ENCODE data around the gene RNLS. TPM values are rescaled to one million over a fixed set of nuclear protein-coding genes. Genes with fewer than 3 reads are reported as not detected.

The RNLS gene
- total and polyA plus RNA-seq, 4 donors = 5.8 to 11.6 (median 7.9) TPM

GRCh38 chr10:88389456-88389855, 193.7 kb downstream of the RNLS start:
- Histone ChIP-seq H3K27ac (ENCODE audit: low read depth in 1 of 2, low read length in 1 of 2) (no peak overlapping the region), H3K9me3 (ENCODE audit: control insufficient read depth in 4 of 4, insufficient read depth in 3 of 4, low read length in 3 of 4) (no peaks in the 10 kb centered on the region), H3K4me1 (ENCODE audit: control insufficient read depth in 5 of 5, insufficient read depth in 5 of 5, low read length in 5 of 5) (peaks cover 2 to 28% (median 16%) of the 10 kb centered on the region in 5 donors), H3K36me3 (ENCODE audit: control insufficient read depth in 4 of 4, insufficient read depth in 4 of 4, low read length in 4 of 4) (no peaks in the 10 kb centered on the region), H3K27me3 (ENCODE audit: control insufficient read depth in 3 of 3, insufficient read depth in 3 of 3, low read length in 2 of 3) (no peaks in the 10 kb centered on the region), H3K9ac (ENCODE audit: insufficient read depth in 1 of 2, low read length in 2 of 2) (no peak overlapping the region), H3K4me3 (no peak overlapping the region)
- ATAC-seq (ENCODE audit: insufficient read depth, low FRiP score) (no peak), DNase-seq (peak; percentile 36 to 88 (median 81))
- TF ChIP-seq CTCF (IDR thresholded peaks at IDR 0.05; ENCODE audit: control extremely low read depth, extremely low read depth) = peak; percentile 45
- 4 to 6% methylated on average over 3 of the region's 3 CpGs for WGBS, 2 donors

- Histone ChIP-seq H3K9ac (ENCODE audit: insufficient read depth in 1 of 2, low read length in 2 of 2) (no peak overlapping the region), H3K4me3 (no peak overlapping the region), H3K9me3 (ENCODE audit: control insufficient read depth in 4 of 4, insufficient read depth in 3 of 4, low read length in 3 of 4) (no peaks in the 10 kb centered on the region), H3K36me3 (ENCODE audit: control insufficient read depth in 4 of 4, insufficient read depth in 4 of 4, low read length in 4 of 4) (no peaks in the 10 kb centered on the region), H3K27ac (ENCODE audit: low read depth in 1 of 2, low read length in 1 of 2) (peak overlapping the region in 1 of 2 donors; percentile 40), H3K27me3 (ENCODE audit: control insufficient read depth in 3 of 3, insufficient read depth in 3 of 3, low read length in 2 of 3) (no peaks in the 10 kb centered on the region), H3K4me1 (ENCODE audit: control insufficient read depth in 5 of 5, insufficient read depth in 5 of 5, low read length in 5 of 5) (peaks cover 2 to 28% (median 16%) of the 10 kb centered on the region in 5 donors)
- TF ChIP-seq CTCF (IDR thresholded peaks at IDR 0.05; ENCODE audit: control extremely low read depth, extremely low read depth) = no peak
- DNase-seq = no peak
- ATAC-seq (ENCODE audit: insufficient read depth, low FRiP score) = no peak
Observed at GRCh38 chr10:88388324-88388723, 194.8 kb downstream of the RNLS start.

- H3K27me3 ChIP-seq (ENCODE audit: control insufficient read depth in 3 of 3, insufficient read depth in 3 of 3, low read length in 2 of 3) = no peaks in the 10 kb centered on the region
- peak; percentile 79 to 95 (median 94) for DNase-seq
Observed at GRCh38 chr10:88386821-88387773, 196.0 kb downstream of the RNLS start.

More at GRCh38 chr10:88386821-88387773, 196.0 kb downstream of the RNLS start:
- Histone ChIP-seq H3K4me3 (no peak overlapping the region), H3K9me3 (ENCODE audit: control insufficient read depth in 4 of 4, insufficient read depth in 3 of 4, low read length in 3 of 4) (peaks cover 0 to 3% (median 0%) of the 10 kb centered on the region in 4 donors), H3K27ac (ENCODE audit: low read depth in 1 of 2, low read length in 1 of 2) (peak overlapping the region; percentile 33 to 39), H3K9ac (ENCODE audit: insufficient read depth in 1 of 2, low read length in 2 of 2) (peak overlapping the region in 1 of 2 donors; percentile 70), H3K4me1 (ENCODE audit: control insufficient read depth in 5 of 5, insufficient read depth in 5 of 5, low read length in 5 of 5) (peaks cover 2 to 28% (median 16%) of the 10 kb centered on the region in 5 donors), H3K36me3 (ENCODE audit: control insufficient read depth in 4 of 4, insufficient read depth in 4 of 4, low read length in 4 of 4) (no peaks in the 10 kb centered on the region)
- peak; percentile 82 for ATAC-seq (ENCODE audit: insufficient read depth, low FRiP score)
- no peak for TF ChIP-seq CTCF (IDR thresholded peaks at IDR 0.05; ENCODE audit: control extremely low read depth, extremely low read depth)
- WGBS, 2 donors = 6 to 16% methylated on average over 6 of the region's 6 CpGs

Measured in lung (tissue), 12 donors.